Limb (tissue), 2 donors: ENCODE results near the gene OLIG2.

ENCODE experiments used
- DNase-seq, 2 donors: peaks; one replicate each; pipeline ENCODE4 v3.0.0-alpha.2; 2016; ENCODE audit errors: extremely low spot score in 2 of 2

The OLIG2 gene

GRCh38 chr21:33025489-33026442 is at the start of gene OLIG2:
TSS of gene OLIG2 (plus strand) at chr21:33025935. CDS start at chr21:33026863, 928 bp downstream.
- DNase-seq: peak in 1 of 2 donors; percentile 49

- DNase-seq: no peak
These were observed 48.9 kb upstream of the OLIG2 start for GRCh38 chr21:32976791-32977190.

DNA sequence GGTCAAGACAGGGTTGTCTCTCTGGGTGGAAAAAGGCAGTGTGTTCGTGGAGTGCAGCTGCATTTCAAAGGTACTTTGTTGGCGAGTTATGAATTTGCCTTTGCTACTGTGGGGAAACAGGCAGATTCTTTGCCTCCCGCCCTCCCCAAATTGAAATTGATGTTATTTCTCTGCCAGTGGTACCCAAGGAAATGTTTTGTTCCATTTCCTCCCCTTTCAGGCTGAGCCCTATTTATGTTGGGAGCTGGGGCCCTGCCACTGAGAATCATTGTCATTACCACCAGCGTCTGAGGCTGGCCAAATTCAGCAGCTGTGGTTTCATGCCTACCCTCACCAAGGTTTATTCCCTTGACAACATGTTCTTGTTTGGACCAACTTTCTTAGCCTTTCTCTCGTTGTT is 48.5 kb upstream of the OLIG2 start:
- DNase-seq: no peak

- DNase-seq: no peak
These were observed 47.1 kb upstream of the OLIG2 start for GRCh38 chr21:32978331-32979270.

GRCh38 chr21:32979598-32980268 is 46.0 kb upstream of the OLIG2 start:
- no peak for DNase-seq

DNA sequence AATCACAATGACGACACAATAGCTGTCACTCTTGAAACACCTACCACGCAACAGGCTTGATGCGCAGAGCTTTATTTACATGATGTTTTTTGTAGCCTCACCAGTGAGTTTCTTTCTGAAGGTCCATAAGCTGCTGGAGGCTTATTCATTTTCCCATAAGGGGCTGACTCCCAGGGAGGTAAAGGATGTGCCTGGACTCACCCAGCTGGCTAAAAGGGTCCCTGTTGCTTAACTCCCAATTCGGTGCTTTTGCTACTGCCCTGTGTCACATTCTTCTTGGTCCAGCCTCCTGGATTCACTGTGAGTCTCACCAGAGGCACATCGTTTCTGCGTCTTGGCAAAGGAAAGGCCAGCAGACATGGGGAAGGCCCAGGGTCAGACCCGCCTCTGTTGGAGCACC is 44.6 kb upstream of the OLIG2 start:
- no peak for DNase-seq

DNA sequence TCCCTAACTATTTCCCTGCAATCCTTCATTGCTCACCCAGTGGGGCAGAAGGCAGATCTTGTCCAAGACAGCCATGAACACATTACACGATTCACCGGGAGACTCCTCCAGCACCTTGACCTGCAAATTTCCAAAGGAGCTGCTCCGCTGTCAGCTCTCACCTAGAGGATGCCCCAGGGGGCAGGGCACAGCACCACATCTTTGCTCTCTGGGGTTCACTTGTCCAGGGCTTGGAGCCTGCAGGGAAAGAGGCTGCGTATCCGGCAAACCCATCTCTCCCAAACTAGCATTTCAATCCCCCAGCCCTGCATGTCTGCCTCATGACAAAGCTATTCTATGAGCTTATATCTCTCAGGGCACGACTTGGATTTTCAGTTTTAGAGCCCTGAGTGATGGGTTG is 35.1 kb upstream of the OLIG2 start:
- DNase-seq: no peak

GRCh38 chr21:32991361-32991760 is 34.4 kb upstream of the OLIG2 start:
- DNase-seq: no peak

GRCh38 chr21:32993894-32994293 is 31.8 kb upstream of the OLIG2 start:
- no peak for DNase-seq

- DNase-seq: no peak
These were observed 31.4 kb upstream of the OLIG2 start for GRCh38 chr21:32994305-32994704.

GRCh38 chr21:33007747-33008146 is 18.0 kb upstream of the OLIG2 start:
- DNase-seq: no peak

DNA sequence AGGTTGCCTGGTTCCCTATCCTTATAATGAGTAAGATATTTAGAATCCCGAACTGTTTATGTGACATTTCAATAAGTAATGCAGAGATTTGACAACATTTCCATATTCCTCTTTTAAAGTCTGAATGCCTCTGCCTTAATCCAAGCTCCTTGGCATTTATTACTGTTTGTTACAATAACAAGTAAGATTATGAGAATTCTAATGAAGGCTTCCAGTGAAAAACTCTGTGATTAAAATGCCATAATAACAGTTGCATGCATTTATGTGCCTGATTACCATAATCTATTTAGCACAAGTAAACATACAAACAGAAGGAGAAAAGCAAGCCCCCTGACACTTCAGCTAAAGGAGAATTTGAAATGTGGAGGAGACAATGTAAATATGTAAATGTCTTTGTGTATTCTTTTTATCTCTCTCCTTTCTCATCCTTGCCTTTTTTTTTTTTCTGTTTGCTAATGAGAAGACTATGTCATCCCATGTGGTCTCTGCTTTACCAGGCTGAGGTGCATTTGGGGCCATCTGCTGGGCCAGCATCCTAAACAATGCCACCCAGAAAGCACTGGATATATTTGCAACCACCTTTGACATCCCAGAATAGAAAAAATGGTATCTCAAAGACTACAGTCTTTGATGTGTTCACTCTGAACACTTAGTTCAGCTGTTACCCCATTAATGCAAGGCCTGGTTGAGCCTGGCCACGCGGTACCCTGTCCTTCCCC is 17.2 kb upstream of the OLIG2 start:
- no peak for DNase-seq

DNA sequence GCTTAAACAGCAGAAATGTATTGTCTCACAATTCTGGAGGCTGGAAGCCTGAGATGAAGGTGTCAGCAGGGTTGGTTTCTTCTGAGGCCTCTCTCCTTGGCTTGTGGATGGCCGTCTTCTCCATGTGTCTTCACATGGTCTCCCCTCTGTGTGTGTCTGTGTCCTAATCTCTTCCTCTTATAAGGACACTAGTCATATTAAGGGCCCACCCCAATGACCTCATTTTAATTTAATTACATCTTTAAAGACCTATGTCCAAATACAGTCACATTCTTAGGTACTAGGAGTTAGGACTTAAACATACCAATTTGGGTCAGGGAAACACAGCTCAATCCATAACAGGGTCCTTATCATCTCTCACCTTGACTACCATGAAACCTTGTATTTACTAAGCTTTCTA is 14.8 kb upstream of the OLIG2 start:
- no peak for DNase-seq

GRCh38 chr21:33011462-33011861 is 14.3 kb upstream of the OLIG2 start:
- DNase-seq: no peak

- DNase-seq: no peak
These were observed 12.1 kb upstream of the OLIG2 start for GRCh38 chr21:33013626-33014025.

- no peak for DNase-seq
These were observed 11.4 kb upstream of the OLIG2 start for GRCh38 chr21:33014331-33014730.

- no peak for DNase-seq
These were observed 10.6 kb upstream of the OLIG2 start for GRCh38 chr21:33015096-33015495.

DNA sequence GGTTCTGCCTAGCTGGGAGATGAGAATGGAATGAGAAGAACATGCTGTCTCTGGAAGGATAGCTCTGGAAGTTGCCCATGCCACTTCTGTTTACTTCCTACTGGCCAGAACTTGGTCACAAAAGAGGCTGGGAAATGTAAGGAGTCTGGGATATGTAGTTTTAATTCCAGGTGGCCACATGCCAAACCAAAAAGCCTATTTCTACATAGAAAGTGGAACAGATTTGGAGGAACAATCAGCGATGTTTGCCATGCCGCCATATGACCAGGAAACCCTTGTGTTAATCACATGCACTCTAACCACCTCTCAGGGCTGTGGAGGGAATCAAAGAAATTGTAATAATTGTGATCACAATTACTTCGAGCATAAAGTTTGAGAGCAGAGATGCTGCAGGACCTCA is 10.0 kb upstream of the OLIG2 start:
- no peak for DNase-seq

- DNase-seq: no peak
These were observed 6.8 kb upstream of the OLIG2 start for GRCh38 chr21:33018707-33019465.

DNA sequence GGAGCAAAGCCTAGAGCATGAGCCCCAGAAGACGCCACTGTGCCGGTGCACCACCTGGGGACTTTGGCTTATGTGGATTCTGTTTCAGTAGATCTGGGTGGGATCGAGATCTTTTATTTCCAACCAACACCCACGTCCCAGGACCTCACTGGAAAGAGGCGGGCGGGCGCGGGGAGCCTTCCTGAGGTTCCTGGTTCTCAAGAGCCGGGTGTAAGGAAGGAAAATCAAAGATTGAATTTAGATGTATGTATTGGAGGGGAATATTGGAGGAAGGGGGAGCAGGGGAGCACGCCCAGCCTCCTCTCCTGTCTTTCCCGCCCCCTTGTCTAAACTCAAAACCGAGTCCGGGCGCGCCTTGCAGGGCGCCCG is 6.2 kb upstream of the OLIG2 start:
- DNase-seq: no peak
